PFSK-1 (cell line): ENCODE measurements around the gene HDAC4.

ENCODE experiments used
- FOXP2 ChIP-seq: optimal IDR thresholded peaks from 2 replicates; pipeline ENCODE3; 2011; ENCODE audit warnings: borderline replicate concordance, control low read depth, inconsistent platforms; ENCODE audit not compliant: insufficient read depth; ENCODE audit errors: extremely low read length, extremely low read depth
- POLR2AphosphoS5 ChIP-seq: IDR thresholded peaks from 2 replicates; pipeline ENCODE4 v1.6.1; 2012; ENCODE audit warnings: low read depth, mild to moderate bottlenecking, control low read depth, low read length, moderate library complexity
- SIN3A ChIP-seq: IDR thresholded peaks from 2 replicates; pipeline ENCODE4 v1.6.1; 2012; ENCODE audit warnings: mild to moderate bottlenecking, low read length, moderate library complexity, borderline replicate concordance; ENCODE audit not compliant: insufficient read depth
- TAF1 ChIP-seq: IDR thresholded peaks from 2 replicates; pipeline ENCODE4 v1.6.1; 2012; ENCODE audit warnings: low read length, control low read depth, borderline replicate concordance; ENCODE audit not compliant: insufficient read depth
- TF ChIP-seq, protein P1 (sequence below), 2 experiments: IDR thresholded peaks; 2 replicates each; pipeline versions ENCODE4 v1.6.1 to v1.8.0; 2011 to 2012; ENCODE audit warnings: low read depth in 2 of 2, low read length in 2 of 2, control low read depth in 1 of 2, inconsistent platforms in 1 of 2, mild to moderate bottlenecking in 1 of 2, moderate library complexity in 1 of 2; ENCODE audit not compliant: insufficient read depth in 1 of 2

DNA sequence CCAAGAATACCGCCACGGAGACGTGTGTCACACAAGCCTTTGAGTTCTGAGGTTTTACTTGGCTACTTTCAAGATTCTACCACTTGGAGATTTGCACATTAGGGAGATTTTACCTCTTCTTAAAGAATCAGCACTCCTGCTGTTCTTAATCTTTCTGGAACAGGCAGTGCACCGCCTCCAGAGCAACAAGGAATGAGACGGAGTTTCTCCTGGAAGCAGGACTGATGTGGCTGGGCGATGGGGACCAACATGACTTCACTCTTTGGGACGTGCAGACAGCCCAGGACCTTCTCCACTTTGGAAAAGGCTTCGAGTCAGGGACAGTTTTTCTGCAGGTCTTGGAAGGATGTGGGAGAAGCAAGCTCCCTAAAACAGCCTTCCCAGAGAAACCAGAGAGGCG, 255.2 kb downstream of the HDAC4 start:
- no peak for TF ChIP-seq POLR2AphosphoS5
- TF ChIP-seq, protein P1, sequence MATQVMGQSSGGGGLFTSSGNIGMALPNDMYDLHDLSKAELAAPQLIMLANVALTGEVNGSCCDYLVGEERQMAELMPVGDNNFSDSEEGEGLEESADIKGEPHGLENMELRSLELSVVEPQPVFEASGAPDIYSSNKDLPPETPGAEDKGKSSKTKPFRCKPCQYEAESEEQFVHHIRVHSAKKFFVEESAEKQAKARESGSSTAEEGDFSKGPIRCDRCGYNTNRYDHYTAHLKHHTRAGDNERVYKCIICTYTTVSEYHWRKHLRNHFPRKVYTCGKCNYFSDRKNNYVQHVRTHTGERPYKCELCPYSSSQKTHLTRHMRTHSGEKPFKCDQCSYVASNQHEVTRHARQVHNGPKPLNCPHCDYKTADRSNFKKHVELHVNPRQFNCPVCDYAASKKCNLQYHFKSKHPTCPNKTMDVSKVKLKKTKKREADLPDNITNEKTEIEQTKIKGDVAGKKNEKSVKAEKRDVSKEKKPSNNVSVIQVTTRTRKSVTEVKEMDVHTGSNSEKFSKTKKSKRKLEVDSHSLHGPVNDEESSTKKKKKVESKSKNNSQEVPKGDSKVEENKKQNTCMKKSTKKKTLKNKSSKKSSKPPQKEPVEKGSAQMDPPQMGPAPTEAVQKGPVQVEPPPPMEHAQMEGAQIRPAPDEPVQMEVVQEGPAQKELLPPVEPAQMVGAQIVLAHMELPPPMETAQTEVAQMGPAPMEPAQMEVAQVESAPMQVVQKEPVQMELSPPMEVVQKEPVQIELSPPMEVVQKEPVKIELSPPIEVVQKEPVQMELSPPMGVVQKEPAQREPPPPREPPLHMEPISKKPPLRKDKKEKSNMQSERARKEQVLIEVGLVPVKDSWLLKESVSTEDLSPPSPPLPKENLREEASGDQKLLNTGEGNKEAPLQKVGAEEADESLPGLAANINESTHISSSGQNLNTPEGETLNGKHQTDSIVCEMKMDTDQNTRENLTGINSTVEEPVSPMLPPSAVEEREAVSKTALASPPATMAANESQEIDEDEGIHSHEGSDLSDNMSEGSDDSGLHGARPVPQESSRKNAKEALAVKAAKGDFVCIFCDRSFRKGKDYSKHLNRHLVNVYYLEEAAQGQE (IDR thresholded peaks at IDR 0.05; ENCODE audit: insufficient read depth in 1 of 2, low read depth in 2 of 2, low read length in 2 of 2), result no peak
- no peak for TF ChIP-seq TAF1
- no peak for TF ChIP-seq SIN3A
- no peak for TF ChIP-seq FOXP2
